Bronchial epithelial cell (primary cell): Measurements from ENCODE around the gene UNC79. TPM values are rescaled to one million over a fixed set of nuclear protein-coding genes. Genes with fewer than 3 reads are reported as not detected.

ENCODE experiments used
- DNase-seq: peaks from one replicate; pipeline ENCODE4 v3.0.0-alpha.2; 2010; ENCODE audit warnings: low read depth
- FAIRE-seq: peaks from 2 replicates; lab custom pipeline; 2011; peaks lifted over from hg19 to GRCh38; lab: Jason Lieb, UNC
- H3K27me3 ChIP-seq: 2 replicates; pipeline ENCODE4 v1.5.1; 2011; ENCODE audit warnings: low read length; ENCODE audit not compliant: control insufficient read depth, insufficient read depth
- H3K36me3 ChIP-seq: 2 replicates; pipeline ENCODE4 v1.5.1; 2011; ENCODE audit warnings: low read length; ENCODE audit not compliant: control insufficient read depth, insufficient read depth
- H3K4me3 ChIP-seq: 2 replicates; pipeline ENCODE4 v1.5.1; 2011; ENCODE audit warnings: mild to moderate bottlenecking, low read depth, low read length, control low read depth
- CTCF ChIP-seq: IDR thresholded peaks from 2 replicates; pipeline ENCODE4 v1.5.1; 2011; ENCODE audit warnings: mild to moderate bottlenecking, moderate library complexity, low read length, control low read depth, inconsistent platforms; ENCODE audit not compliant: insufficient read depth, severe bottlenecking
- total RNA-seq: library from RNA; depleted of rRNA; stranded (reverse); fragments of >200 nt; gene quantifications from 2 replicates; pipeline ENCODE4 v1.2.1, GENCODE V29; 2014

UNC79 gene
- total RNA-seq, 1 donor from 2014 or later = under 0.01 TPM

DNA sequence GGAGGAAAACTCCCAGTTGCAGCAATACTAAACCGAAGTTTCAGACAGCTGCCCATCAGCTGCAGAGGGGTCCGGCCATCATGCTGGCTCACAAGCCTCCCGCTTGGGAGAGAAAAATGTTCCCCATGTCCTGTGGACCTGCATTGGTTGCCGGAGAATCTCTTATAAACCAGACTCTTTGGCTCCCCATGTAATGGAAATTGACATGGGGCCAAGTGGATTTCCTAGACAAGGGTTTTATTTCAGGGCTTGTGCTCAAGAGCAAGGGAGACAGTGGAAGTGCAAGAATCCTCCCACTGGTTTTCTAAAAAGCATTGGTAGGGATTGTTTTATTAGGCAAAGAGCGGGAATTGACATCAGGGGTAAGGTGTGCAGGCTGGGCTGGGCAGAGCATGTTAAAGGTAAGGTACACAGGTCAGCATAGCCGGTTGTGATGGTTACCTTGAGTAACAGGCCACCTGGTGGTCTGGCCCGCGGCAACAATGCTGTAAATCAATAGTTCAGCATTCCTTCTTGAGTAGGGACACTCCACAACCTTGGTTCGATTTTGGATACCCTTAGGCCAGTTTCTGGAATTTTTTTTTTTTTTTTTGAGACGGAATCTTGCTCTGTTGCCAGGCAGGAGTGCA is 135.4 kb downstream of the UNC79 start:
- FAIRE-seq = no peak

DNA sequence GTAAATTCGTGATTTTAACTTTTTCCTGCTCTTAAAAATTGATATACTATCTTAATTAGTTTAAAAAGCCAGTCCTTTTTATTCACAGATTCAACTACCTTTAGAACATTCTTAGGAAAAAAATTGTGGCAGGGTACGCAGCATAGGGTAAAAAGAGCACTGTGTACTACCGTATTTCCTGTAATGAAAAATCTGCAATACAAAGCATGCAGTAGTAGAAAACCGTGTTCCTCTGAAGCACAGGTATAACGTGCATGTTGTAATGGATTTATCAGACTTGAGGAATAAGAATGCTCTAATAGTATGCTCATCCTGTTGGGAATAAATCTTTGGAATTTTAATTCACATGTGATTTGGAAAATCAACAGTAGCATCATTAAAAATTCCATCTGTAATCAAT is 140.5 kb downstream of the UNC79 start:
- no peaks in the 10 kb centered on the region for H3K36me3 ChIP-seq
- no peak for FAIRE-seq
- H3K27me3 ChIP-seq = no peaks in the 10 kb centered on the region
- no peak for DNase-seq
- H3K4me3 ChIP-seq = no peak overlapping the region
- no peak for TF ChIP-seq CTCF

More for the DNA sequence above, 135.4 kb downstream of the UNC79 start:
- Histone ChIP-seq H3K4me3 (no peak overlapping the region), H3K27me3 (no peaks in the 10 kb centered on the region), H3K36me3 (no peaks in the 10 kb centered on the region)
- no peak for DNase-seq
- no peak for TF ChIP-seq CTCF

DNA sequence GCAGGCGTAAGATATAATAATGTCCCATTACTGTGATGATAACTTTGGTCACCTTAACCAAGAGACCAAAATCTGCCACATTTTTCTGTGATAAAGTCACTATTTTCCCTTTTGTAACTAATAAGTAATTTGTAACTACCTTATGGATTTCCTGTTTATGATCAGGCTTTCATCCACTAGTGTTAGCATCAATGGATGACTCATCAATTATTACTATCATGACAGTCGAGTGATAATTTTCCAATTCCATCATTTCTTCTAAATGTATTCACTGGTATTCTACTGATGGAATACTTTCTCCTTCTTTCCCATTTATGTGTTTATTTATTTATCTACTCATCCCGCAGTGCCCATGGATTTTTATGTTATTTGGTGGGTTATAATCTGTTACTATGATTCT is 148.4 kb downstream of the UNC79 start:
- no peak for TF ChIP-seq CTCF
- DNase-seq (no peak), FAIRE-seq (no peak)
- no peaks in the 10 kb centered on the region for H3K36me3 ChIP-seq
- no peak overlapping the region for H3K4me3 ChIP-seq
- H3K27me3 ChIP-seq = no peaks in the 10 kb centered on the region

- DNase-seq = no peak
- no peaks in the 10 kb centered on the region for H3K27me3 ChIP-seq
- no peaks in the 10 kb centered on the region for H3K36me3 ChIP-seq
- H3K4me3 ChIP-seq = no peak overlapping the region
- FAIRE-seq = no peak
- TF ChIP-seq CTCF = no peak
Measured at GRCh38 chr14:93582516-93582915, 151.8 kb downstream of the UNC79 start.

- DNase-seq = peak; percentile 61
- Histone ChIP-seq H3K27me3 (no peaks in the 10 kb centered on the region), H3K4me3 (no peak overlapping the region), H3K36me3 (no peaks in the 10 kb centered on the region)
- no peak for TF ChIP-seq CTCF
- FAIRE-seq = no peak
Measured at GRCh38 chr14:93587330-93587729, 156.6 kb downstream of the UNC79 start.

- FAIRE-seq (no peak), DNase-seq (no peak)
- no peaks in the 10 kb centered on the region for H3K36me3 ChIP-seq
- H3K4me3 ChIP-seq = no peak overlapping the region
- no peak for TF ChIP-seq CTCF
- no peaks in the 10 kb centered on the region for H3K27me3 ChIP-seq
Measured at GRCh38 chr14:93591506-93591905, 160.8 kb downstream of the UNC79 start.
